ENCODE measurements around the gene GPR61. TPM values are rescaled to one million over a fixed set of nuclear protein-coding genes. Genes with fewer than 3 reads are reported as not detected.

GPR61 gene
- total RNA-seq, 5 donors from 2014 or later (not counting 1 experiment from before 2014, with no cell fraction given) = 0.16 to 0.75 (median 0.39) TPM

GRCh38 chr1:109535481-109535880, 4.2 kb upstream of the GPR61 start:
- peaks cover 0 to 5% of the 10 kb centered on the region in 2 experiments for H3K27me3 ChIP-seq (replicated peaks in 1 of 2; ENCODE audit: control insufficient read depth in 2 of 2, extremely low read depth in 1 of 2, insufficient read depth in 2 of 2, low read length in 1 of 2)
- H3K4me3 ChIP-seq (ENCODE audit: control insufficient read depth in 1 of 2, extremely low read depth in 1 of 2, low read length in 1 of 2) = no peak overlapping the region
- no peaks in the 10 kb centered on the region for H3K27me3 Mint-ChIP-seq
- CTCF ChIA-PET = interaction anchor here (2.2 to 9.4 kb wide), 2 partner anchors 20 to 40 kb away, joined by 9 to 294 read pairs; partner anchors contain the start of gene CYB561D1 (in 1 of the 2)
- H3K9me3 Mint-ChIP-seq = no peaks in the 10 kb centered on the region
- H3K36me3 ChIP-seq (ENCODE audit: control insufficient read depth in 2 of 2, extremely low read depth in 1 of 2, insufficient read depth in 1 of 2, low read length in 1 of 2) = no peaks in the 10 kb centered on the region
- 72% methylated on average over 3 of the region's 4 CpGs for WGBS (ENCODE audit: insufficient coverage)
- no peak overlapping the region for H3K27ac ChIP-seq (ENCODE audit: low read length)
- no peak for ATAC-seq (replicated peaks in 1 of 4)
- H3K9me3 ChIP-seq = no peaks in the 10 kb centered on the region
- H3K36me3 Mint-ChIP-seq = no peaks in the 10 kb centered on the region
- no peak overlapping the region for H3K4me3 Mint-ChIP-seq
- H3K27ac Mint-ChIP-seq = no peak overlapping the region
- peaks cover 24 to 26% (median 24%) of the 10 kb centered on the region in 3 donors for H3K4me1 Mint-ChIP-seq
- POLR2A ChIA-PET = interaction anchor here in 1 of 2 donors (1.1 kb wide), 1 partner anchor 30 kb away, joined by 5 read pairs; no protein-coding TSS in a partner anchor
- DNase-seq = no peak
- peaks cover 10 to 26% of the 10 kb centered on the region in 2 experiments for H3K4me1 ChIP-seq (ENCODE audit: control insufficient read depth in 1 of 2, extremely low read depth in 1 of 2, insufficient read depth in 2 of 2, low read length in 2 of 2)

DNA sequence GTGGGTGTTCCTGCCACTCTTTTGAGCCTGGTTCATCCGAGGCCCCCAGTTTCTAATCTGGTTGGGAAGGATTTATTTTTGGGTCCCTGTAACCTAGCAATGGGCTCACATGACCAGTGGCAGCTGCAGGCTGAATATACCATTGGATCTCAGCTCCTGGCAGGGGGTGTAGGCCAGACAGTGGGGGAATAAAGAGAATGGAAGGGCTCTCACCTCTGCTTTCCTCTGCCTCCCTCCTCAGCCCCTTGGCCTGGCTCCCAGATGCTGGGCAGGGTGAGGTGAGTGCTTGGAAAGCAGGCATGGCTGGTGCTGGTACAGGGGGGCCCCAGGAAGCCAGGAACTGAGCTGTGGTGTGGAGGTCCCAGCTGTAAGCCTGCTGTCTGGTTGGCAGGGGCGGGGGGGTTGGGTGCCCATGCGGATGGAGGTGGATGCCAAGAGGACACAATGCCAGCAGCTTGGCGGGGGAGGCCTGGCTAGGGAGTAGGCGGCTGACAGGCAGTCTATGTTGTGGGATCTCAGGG, 3.6 kb upstream of the GPR61 start:
- H3K4me3 Mint-ChIP-seq = no peak overlapping the region
- H3K27ac ChIP-seq (ENCODE audit: low read length) = no peak overlapping the region
- DNase-seq (no peak), ATAC-seq (replicated peaks in 1 of 4) (no peak)
- WGBS (ENCODE audit: insufficient coverage) = 72% methylated on average over 3 of the region's 5 CpGs
- no peaks in the 10 kb centered on the region for H3K9me3 Mint-ChIP-seq
- H3K36me3 Mint-ChIP-seq = no peaks in the 10 kb centered on the region
- peaks cover 10 to 20% of the 10 kb centered on the region in 2 experiments for H3K4me1 ChIP-seq (ENCODE audit: control insufficient read depth in 1 of 2, extremely low read depth in 1 of 2, insufficient read depth in 2 of 2, low read length in 2 of 2)
- no peaks in the 10 kb centered on the region for H3K9me3 ChIP-seq
- no peak overlapping the region for H3K27ac Mint-ChIP-seq
- peaks cover 18 to 20% (median 18%) of the 10 kb centered on the region in 3 donors for H3K4me1 Mint-ChIP-seq
- no peak overlapping the region for H3K4me3 ChIP-seq (ENCODE audit: control insufficient read depth in 1 of 2, extremely low read depth in 1 of 2, low read length in 1 of 2)
- peaks cover 0 to 5% of the 10 kb centered on the region in 2 experiments for H3K27me3 ChIP-seq (replicated peaks in 1 of 2; ENCODE audit: control insufficient read depth in 2 of 2, extremely low read depth in 1 of 2, insufficient read depth in 2 of 2, low read length in 1 of 2)
- POLR2A ChIA-PET = interaction anchor here in 1 of 2 donors (1.1 kb wide), 1 partner anchor 31 kb away, joined by 5 read pairs; no protein-coding TSS in a partner anchor
- no peaks in the 10 kb centered on the region for H3K36me3 ChIP-seq (ENCODE audit: control insufficient read depth in 2 of 2, extremely low read depth in 1 of 2, insufficient read depth in 1 of 2, low read length in 1 of 2)
- CTCF ChIA-PET = interaction anchor here in 1 of 2 donors (9.4 kb wide), 1 partner anchor 41 kb away, joined by 294 read pairs; the partner anchor contains the start of gene CYB561D1
- no peaks in the 10 kb centered on the region for H3K27me3 Mint-ChIP-seq

DNA sequence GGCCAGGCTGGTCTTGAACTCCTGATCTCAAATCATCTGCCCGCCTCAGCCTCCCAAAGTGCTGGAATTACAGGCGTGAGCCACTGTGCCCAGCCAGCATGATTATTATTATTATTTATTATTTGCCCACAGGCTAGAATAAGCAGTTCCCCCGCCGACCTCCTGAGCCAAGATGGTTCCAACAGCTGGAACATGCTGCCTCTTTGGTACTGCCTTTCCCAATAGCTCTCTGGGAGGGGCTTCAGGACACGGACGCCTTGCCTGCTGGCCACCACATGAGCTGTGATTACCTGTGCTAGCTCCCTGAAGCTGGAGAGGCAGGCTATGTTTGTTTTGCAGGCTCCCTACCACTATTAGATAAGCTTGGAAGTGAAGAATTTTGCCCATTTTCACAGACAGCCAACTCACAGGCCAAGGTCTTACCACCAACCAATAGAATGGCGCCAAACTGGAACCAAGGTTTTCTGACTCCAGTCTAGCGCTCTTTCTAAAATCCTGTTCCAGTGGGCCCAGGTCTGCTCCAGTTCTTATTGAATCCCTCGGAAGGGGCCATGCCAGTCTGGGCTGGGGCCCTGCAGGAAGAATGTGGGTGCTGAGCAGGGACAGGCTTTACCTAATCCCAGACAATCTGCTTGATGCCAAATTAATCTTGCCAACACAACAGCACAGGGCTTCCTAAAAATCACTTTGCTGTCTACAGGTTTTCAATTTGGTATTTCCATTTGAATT, 2.1 kb upstream of the GPR61 start:
- H3K27me3 ChIP-seq (replicated peaks in 1 of 2; ENCODE audit: control insufficient read depth in 2 of 2, extremely low read depth in 1 of 2, insufficient read depth in 2 of 2, low read length in 1 of 2) = peaks cover 0 to 2% of the 10 kb centered on the region in 2 experiments
- no peak overlapping the region for H3K4me3 ChIP-seq (ENCODE audit: control insufficient read depth in 1 of 2, extremely low read depth in 1 of 2, low read length in 1 of 2)
- H3K4me1 Mint-ChIP-seq = peaks cover 3 to 4% (median 3%) of the 10 kb centered on the region in 3 donors
- H3K9me3 Mint-ChIP-seq = no peaks in the 10 kb centered on the region
- H3K36me3 Mint-ChIP-seq = no peaks in the 10 kb centered on the region
- 90% methylated on average over 5 of the region's 9 CpGs for WGBS (ENCODE audit: insufficient coverage)
- ATAC-seq (replicated peaks in 1 of 4) = no peak
- no peaks in the 10 kb centered on the region for H3K36me3 ChIP-seq (ENCODE audit: control insufficient read depth in 2 of 2, extremely low read depth in 1 of 2, insufficient read depth in 1 of 2, low read length in 1 of 2)
- ChIA-PET POLR2A (no interaction called here), CTCF (interaction anchor here (0.6 to 9.4 kb wide), 3 partner anchors 23 to 43 kb away, joined by 5 to 294 read pairs (median 6); partner anchors contain the start of gene CYB561D1 (in 1 of the 2))
- H3K9me3 ChIP-seq = no peaks in the 10 kb centered on the region
- H3K27ac Mint-ChIP-seq = no peak overlapping the region
- H3K4me1 ChIP-seq (ENCODE audit: control insufficient read depth in 1 of 2, extremely low read depth in 1 of 2, insufficient read depth in 2 of 2, low read length in 2 of 2) = peaks cover 0 to 4% of the 10 kb centered on the region in 2 experiments
- DNase-seq = no peak
- no peak overlapping the region for H3K4me3 Mint-ChIP-seq
- H3K27ac ChIP-seq (ENCODE audit: low read length) = no peak overlapping the region
- no peaks in the 10 kb centered on the region for H3K27me3 Mint-ChIP-seq

DNA sequence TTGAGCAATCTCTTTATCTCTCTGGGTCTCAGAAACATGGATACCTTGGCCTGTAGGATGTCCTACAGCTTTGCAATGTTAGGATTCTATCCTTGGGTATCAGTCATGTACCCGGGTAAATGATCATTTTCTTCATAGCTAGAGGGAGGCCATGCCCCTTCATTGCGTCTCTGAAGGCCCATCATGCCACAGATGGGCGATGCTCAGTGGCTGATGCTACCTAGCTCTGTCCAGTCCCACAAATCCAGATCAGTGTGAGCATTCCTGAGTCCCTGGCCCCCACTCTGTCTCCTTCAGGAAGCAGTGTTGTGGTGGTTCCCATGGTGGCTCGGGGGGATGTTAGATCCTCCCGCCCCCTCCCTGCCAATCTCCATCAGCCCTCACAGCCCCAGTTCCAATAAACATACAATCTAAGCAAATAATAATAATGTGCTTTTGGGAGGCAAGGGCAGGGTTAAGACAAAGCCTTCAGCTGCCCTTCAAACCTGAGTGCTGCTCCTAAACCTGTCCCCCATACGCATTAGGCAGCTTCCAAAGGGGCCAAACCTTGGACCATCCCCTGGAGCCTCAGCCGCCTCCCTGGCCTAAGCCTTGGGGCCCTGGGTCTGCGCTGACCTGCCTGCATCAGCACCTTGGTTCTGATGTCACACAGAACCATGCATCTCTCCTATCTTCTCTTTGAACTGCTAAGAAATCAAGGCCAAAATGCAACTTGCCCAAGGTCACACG, 681 bp upstream of the GPR61 start:
- H3K4me3 Mint-ChIP-seq = no peak overlapping the region
- ChIA-PET POLR2A (interaction anchor here in 1 of 2 donors (0.6 kb wide), 1 partner anchor 47 kb away, joined by 5 read pairs; no protein-coding TSS in a partner anchor), CTCF (interaction anchor here (0.6 to 0.8 kb wide), 3 partner anchors 40 to 434 kb away, joined by 4 to 6 read pairs (median 5); no protein-coding TSS in a partner anchor)
- H3K27ac ChIP-seq (ENCODE audit: low read length) = no peak overlapping the region
- no peaks in the 10 kb centered on the region for H3K9me3 Mint-ChIP-seq
- H3K36me3 ChIP-seq (ENCODE audit: control insufficient read depth in 2 of 2, extremely low read depth in 1 of 2, insufficient read depth in 1 of 2, low read length in 1 of 2) = no peaks in the 10 kb centered on the region
- 83% methylated on average over 6 of the region's 9 CpGs for WGBS (ENCODE audit: insufficient coverage)
- H3K4me1 Mint-ChIP-seq = no peaks in the 10 kb centered on the region
- H3K36me3 Mint-ChIP-seq = no peaks in the 10 kb centered on the region
- H3K4me3 ChIP-seq (ENCODE audit: control insufficient read depth in 1 of 2, extremely low read depth in 1 of 2, low read length in 1 of 2) = no peak overlapping the region
- H3K4me1 ChIP-seq (ENCODE audit: control insufficient read depth in 1 of 2, extremely low read depth in 1 of 2, insufficient read depth in 2 of 2, low read length in 2 of 2) = no peaks in the 10 kb centered on the region
- no peaks in the 10 kb centered on the region for H3K9me3 ChIP-seq
- H3K27me3 Mint-ChIP-seq = no peaks in the 10 kb centered on the region
- DNase-seq = no peak
- ATAC-seq (replicated peaks in 1 of 4) = no peak
- H3K27ac Mint-ChIP-seq = no peak overlapping the region
- H3K27me3 ChIP-seq (replicated peaks in 1 of 2; ENCODE audit: control insufficient read depth in 2 of 2, extremely low read depth in 1 of 2, insufficient read depth in 2 of 2, low read length in 1 of 2) = peaks cover 0 to 5% of the 10 kb centered on the region in 2 experiments

DNA sequence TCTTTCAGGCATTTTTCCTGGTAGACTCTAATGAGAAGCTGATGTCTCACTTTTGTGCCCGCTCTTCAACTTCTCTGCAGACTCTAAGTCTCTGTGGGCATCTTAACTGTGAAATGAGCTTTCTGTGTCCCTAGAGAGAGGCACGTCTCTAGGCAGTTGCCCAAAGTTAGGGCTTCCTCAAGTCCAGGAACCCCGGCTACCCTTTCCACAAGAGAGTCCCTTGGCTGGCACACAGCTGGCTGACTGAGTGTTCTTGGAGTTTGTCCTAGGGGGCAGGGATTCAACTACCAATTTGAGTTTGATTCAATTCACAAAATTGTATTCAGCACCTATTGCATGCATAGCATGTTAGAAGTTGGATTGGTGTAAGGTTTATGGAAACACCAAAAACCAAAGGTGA, 1.4 kb downstream of the GPR61 start:
- no peaks in the 10 kb centered on the region for H3K9me3 Mint-ChIP-seq
- H3K4me3 Mint-ChIP-seq = no peak overlapping the region
- H3K9me3 ChIP-seq = no peaks in the 10 kb centered on the region
- ChIA-PET POLR2A (no interaction called here), CTCF (interaction anchor here (0.8 to 2.0 kb wide), 3 partner anchors 18 to 99 kb away, joined by 3 to 5 read pairs (median 3); no protein-coding TSS in a partner anchor)
- H3K36me3 Mint-ChIP-seq = no peaks in the 10 kb centered on the region
- H3K27me3 Mint-ChIP-seq = no peaks in the 10 kb centered on the region
- no peaks in the 10 kb centered on the region for H3K36me3 ChIP-seq (ENCODE audit: control insufficient read depth in 2 of 2, extremely low read depth in 1 of 2, insufficient read depth in 1 of 2, low read length in 1 of 2)
- DNase-seq (no peak), ATAC-seq (replicated peaks in 1 of 4) (no peak)
- WGBS (ENCODE audit: insufficient coverage) = 40% methylated on average over 1 of the region's 3 CpGs
- no peak overlapping the region for H3K4me3 ChIP-seq (ENCODE audit: control insufficient read depth in 1 of 2, extremely low read depth in 1 of 2, low read length in 1 of 2)
- peaks cover under 1 to 3% (median 3%) of the 10 kb centered on the region in 3 donors for H3K4me1 Mint-ChIP-seq
- H3K4me1 ChIP-seq (ENCODE audit: control insufficient read depth in 1 of 2, extremely low read depth in 1 of 2, insufficient read depth in 2 of 2, low read length in 2 of 2) = no peaks in the 10 kb centered on the region
- no peak overlapping the region for H3K27ac ChIP-seq (ENCODE audit: low read length)
- no peak overlapping the region for H3K27ac Mint-ChIP-seq
- peaks cover 0 to 3% of the 10 kb centered on the region in 2 experiments for H3K27me3 ChIP-seq (replicated peaks in 1 of 2; ENCODE audit: control insufficient read depth in 2 of 2, extremely low read depth in 1 of 2, insufficient read depth in 2 of 2, low read length in 1 of 2)

- no peaks in the 10 kb centered on the region for H3K36me3 Mint-ChIP-seq
- no peaks in the 10 kb centered on the region for H3K9me3 ChIP-seq
Observed at GRCh38 chr1:109542657-109543056, 3.0 kb downstream of the GPR61 start.

More at GRCh38 chr1:109542657-109543056, 3.0 kb downstream of the GPR61 start:
- Histone ChIP-seq H3K27me3 (replicated peaks in 1 of 2; ENCODE audit: control insufficient read depth in 2 of 2, extremely low read depth in 1 of 2, insufficient read depth in 2 of 2, low read length in 1 of 2) (peaks cover 0 to 3% of the 10 kb centered on the region in 2 experiments), H3K4me1 (ENCODE audit: control insufficient read depth in 1 of 2, extremely low read depth in 1 of 2, insufficient read depth in 2 of 2, low read length in 2 of 2) (peaks cover 7 to 15% of the 10 kb centered on the region in 2 experiments), H3K4me3 (ENCODE audit: control insufficient read depth in 1 of 2, extremely low read depth in 1 of 2, low read length in 1 of 2) (no peak overlapping the region), H3K27ac (ENCODE audit: low read length) (no peak overlapping the region), H3K36me3 (ENCODE audit: control insufficient read depth in 2 of 2, extremely low read depth in 1 of 2, insufficient read depth in 1 of 2, low read length in 1 of 2) (no peaks in the 10 kb centered on the region)
- CTCF ChIA-PET = interaction anchor here (0.9 to 1.0 kb wide), 2 partner anchors 9 to 53 kb away, joined by 3 read pairs; no protein-coding TSS in a partner anchor
- no peak for ATAC-seq (replicated peaks in 1 of 4)
- Mint-ChIP-seq H3K4me1 (peaks cover 16 to 18% (median 18%) of the 10 kb centered on the region in 3 donors), H3K4me3 (no peak overlapping the region), H3K27ac (peak overlapping the region in 1 of 2 donors; percentile 11), H3K9me3 (no peaks in the 10 kb centered on the region), H3K27me3 (no peaks in the 10 kb centered on the region)
- WGBS (ENCODE audit: insufficient coverage) = 95% methylated on average over 6 of the region's 10 CpGs
- POLR2A ChIA-PET = no interaction called here
- DNase-seq = no peak

All from T-cell (primary cell).